ENCODE data around the gene NFYA. TPM values are rescaled to one million over a fixed set of nuclear protein-coding genes. Genes with fewer than 3 reads are reported as not detected.

NFYA gene
- total RNA-seq (2013) = 10.9 TPM
- polyA plus RNA-seq (10 to 100 TPM in 2 of 3 donors, 1 to 10 TPM in 1; 9.7 to 21.4 (median 10.7) TPM), polyA minus RNA-seq (24.4 and 28.1 TPM in 2 replicates), total RNA-seq (27.9 to 74.3 (median 35.8) reads per million in 11 experiments)

DNA sequence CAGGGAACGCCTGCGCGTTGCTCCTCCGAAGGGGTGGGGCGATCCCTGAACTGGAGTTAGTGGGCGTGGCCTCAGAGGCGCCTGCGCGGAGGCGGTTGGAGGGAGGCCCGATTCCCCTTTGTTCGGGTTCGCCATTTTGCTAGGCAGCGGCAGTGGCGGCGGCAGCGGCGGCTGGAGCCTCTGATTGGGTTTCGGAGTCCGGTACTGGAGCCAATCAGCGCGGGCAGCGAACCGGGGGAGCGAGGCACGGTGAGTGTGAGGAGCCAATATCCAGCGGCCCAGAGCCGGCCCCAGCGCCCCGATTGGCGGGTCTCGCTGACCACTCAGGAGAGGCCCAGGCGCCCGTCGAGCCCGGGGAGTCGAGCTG lies at the start of gene NFYA:
NFYA (plus strand) TSS at position 139 of the 367 bp plus-strand sequence. CDS start 6,116 bp downstream, outside the sequence.
- Histone ChIP-seq H3K9ac (ENCODE audit: insufficient read depth, low read length, poor library complexity, severe bottlenecking) (peak within 1 kb of the TSS; percentile 99), H3K79me2 (ENCODE audit: insufficient read depth, low read length) (peaks cover 55% of the 10 kb centered on the region), H3K27me3 (ENCODE audit: control insufficient read depth in 2 of 2, insufficient read depth in 2 of 2, low read length in 2 of 2) (no peaks in the 10 kb centered on the region), H3K4me3 (replicated peaks in 1 of 3; ENCODE audit: low read depth in 2 of 3, low read length in 3 of 3) (peak within 1 kb of the TSS; percentile 80 to 88 (median 88)), H3K27ac (ENCODE audit: low read depth in 1 of 2, low read length in 2 of 2) (peak within 1 kb of the TSS; percentile 96 to 98), H3K4me2 (replicated peaks; ENCODE audit: extremely low read depth, low read length, poor library complexity, severe bottlenecking) (peak within 1 kb of the TSS; percentile 83), H2AFZ (ENCODE audit: insufficient read depth, low read depth, low read length, poor library complexity, severe bottlenecking) (peak within 1 kb of the TSS; percentile 82), H3K36me3 (replicated peaks in 1 of 2; ENCODE audit: control insufficient read depth in 1 of 2, insufficient read depth in 2 of 2, low read length in 2 of 2) (peaks cover 8 to 22% of the 10 kb centered on the region in 2 donors), H3K4me1 (ENCODE audit: control insufficient read depth in 1 of 2, insufficient read depth in 2 of 2, low read length in 2 of 2) (peaks cover 18 to 27% of the 10 kb centered on the region in 2 donors), H3K9me3 (replicated peaks in 1 of 2; ENCODE audit: control insufficient read depth in 1 of 2, insufficient read depth in 1 of 2, low read length in 2 of 2) (no peaks in the 10 kb centered on the region), H4K20me1 (ENCODE audit: insufficient read depth, low read length) (peaks cover 18% of the 10 kb centered on the region)
- TF ChIP-seq, protein P1, sequence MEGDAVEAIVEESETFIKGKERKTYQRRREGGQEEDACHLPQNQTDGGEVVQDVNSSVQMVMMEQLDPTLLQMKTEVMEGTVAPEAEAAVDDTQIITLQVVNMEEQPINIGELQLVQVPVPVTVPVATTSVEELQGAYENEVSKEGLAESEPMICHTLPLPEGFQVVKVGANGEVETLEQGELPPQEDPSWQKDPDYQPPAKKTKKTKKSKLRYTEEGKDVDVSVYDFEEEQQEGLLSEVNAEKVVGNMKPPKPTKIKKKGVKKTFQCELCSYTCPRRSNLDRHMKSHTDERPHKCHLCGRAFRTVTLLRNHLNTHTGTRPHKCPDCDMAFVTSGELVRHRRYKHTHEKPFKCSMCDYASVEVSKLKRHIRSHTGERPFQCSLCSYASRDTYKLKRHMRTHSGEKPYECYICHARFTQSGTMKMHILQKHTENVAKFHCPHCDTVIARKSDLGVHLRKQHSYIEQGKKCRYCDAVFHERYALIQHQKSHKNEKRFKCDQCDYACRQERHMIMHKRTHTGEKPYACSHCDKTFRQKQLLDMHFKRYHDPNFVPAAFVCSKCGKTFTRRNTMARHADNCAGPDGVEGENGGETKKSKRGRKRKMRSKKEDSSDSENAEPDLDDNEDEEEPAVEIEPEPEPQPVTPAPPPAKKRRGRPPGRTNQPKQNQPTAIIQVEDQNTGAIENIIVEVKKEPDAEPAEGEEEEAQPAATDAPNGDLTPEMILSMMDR (IDR thresholded peaks at IDR 0.05) = no peak
- intact Hi-C loops (cut with micrococcal nuclease) = loop anchor here (5.0 to 10.0 kb wide), 3 partner anchors 109 to 662 kb away; partner anchors contain the start of gene TFEB (in 1 of the 2)
- peak within 1 kb of the TSS; percentile 97 to 99 (median 98) for H3K27ac Mint-ChIP-seq
- no peaks in the 10 kb centered on the region for H3K27me3 Mint-ChIP-seq (ENCODE audit: low read depth in 3 of 3)
- no peak for DNase-seq
- no peaks in the 10 kb centered on the region for H3K9me3 Mint-ChIP-seq
- H3K36me3 Mint-ChIP-seq = peaks cover 24 to 26% of the 10 kb centered on the region in 2 donors
- peak within 1 kb of the TSS; percentile 92 to 93 for H3K4me3 Mint-ChIP-seq
- H3K4me1 Mint-ChIP-seq = peaks cover 29% of the 10 kb centered on the region
- WGBS (ENCODE audit: insufficient coverage) = 0% methylated on average over 36 of the region's 37 CpGs

DNA sequence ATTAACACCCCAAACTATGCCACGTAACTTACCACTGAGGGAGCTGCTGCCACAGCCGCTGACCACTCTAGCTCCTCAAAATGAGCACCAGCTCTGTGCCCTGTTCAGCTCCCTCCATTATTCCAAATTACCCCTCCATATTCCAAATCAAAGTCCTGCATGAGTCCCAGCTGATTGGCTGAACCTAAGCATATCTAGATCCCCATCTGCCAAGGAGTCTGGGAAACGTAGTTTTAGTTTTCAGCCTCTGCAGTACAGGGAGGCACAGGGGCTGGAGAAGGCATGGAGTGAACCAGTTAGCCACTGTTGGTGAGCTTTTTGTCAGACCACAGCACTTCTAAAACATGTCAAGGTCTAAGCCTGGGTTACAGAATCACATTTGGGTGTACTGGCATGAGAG lies 49.7 kb upstream of the NFYA start:
- peaks cover 15 to 18% of the 10 kb centered on the region in 2 donors for H3K4me1 ChIP-seq (ENCODE audit: control insufficient read depth in 1 of 2, insufficient read depth in 2 of 2, low read length in 2 of 2)
- H3K27me3 ChIP-seq (ENCODE audit: control insufficient read depth in 2 of 2, insufficient read depth in 2 of 2, low read length in 2 of 2) = no peaks in the 10 kb centered on the region
- Mint-ChIP-seq H3K9me3 (peaks cover 0 to 5% (median 0%) of the 10 kb centered on the region in 7 donors), H3K4me1 (peaks cover 17% of the 10 kb centered on the region), H3K27me3 (ENCODE audit: low read depth in 3 of 3) (peaks cover 1 to 2% (median 2%) of the 10 kb centered on the region in 3 donors), H3K36me3 (no peaks in the 10 kb centered on the region), H3K27ac (no peak overlapping the region), H3K4me3 (no peak overlapping the region)
- H3K9ac ChIP-seq (ENCODE audit: insufficient read depth, low read length, poor library complexity, severe bottlenecking) = no peak overlapping the region
- no peaks in the 10 kb centered on the region for H3K9me3 ChIP-seq (replicated peaks in 1 of 2; ENCODE audit: control insufficient read depth in 1 of 2, insufficient read depth in 1 of 2, low read length in 2 of 2)
- H3K36me3 ChIP-seq (replicated peaks in 1 of 2; ENCODE audit: control insufficient read depth in 1 of 2, insufficient read depth in 2 of 2, low read length in 2 of 2) = no peaks in the 10 kb centered on the region
- H3K79me2 ChIP-seq (ENCODE audit: insufficient read depth, low read length) = no peaks in the 10 kb centered on the region
- no peak overlapping the region for H3K27ac ChIP-seq (ENCODE audit: low read depth in 1 of 2, low read length in 2 of 2)
- no peak overlapping the region for H3K4me2 ChIP-seq (replicated peaks; ENCODE audit: extremely low read depth, low read length, poor library complexity, severe bottlenecking)
- no peak overlapping the region for H3K4me3 ChIP-seq (replicated peaks in 1 of 3; ENCODE audit: low read depth in 2 of 3, low read length in 3 of 3)
- no peaks in the 10 kb centered on the region for H4K20me1 ChIP-seq (ENCODE audit: insufficient read depth, low read length)
- intact Hi-C loops (cut with micrococcal nuclease) = no loop called here
- no peak for DNase-seq
- WGBS (ENCODE audit: insufficient coverage) = 100% methylated on average over 3 of the region's 3 CpGs
- TF ChIP-seq, protein P1 (IDR thresholded peaks at IDR 0.05) = no peak
- H2AFZ ChIP-seq (ENCODE audit: insufficient read depth, low read depth, low read length, poor library complexity, severe bottlenecking) = no peak overlapping the region

Data from CD14-positive monocyte (primary cell).